COLO668 (cell line): ENCODE measurements around the gene DLGAP1.

Experiments
- DNase-seq: peaks from one replicate; lab custom pipeline; 2025; ENCODE audit not compliant: unreplicated experiment; lab: John Stamatoyannopoulos, UW

The DLGAP1 gene

DNA sequence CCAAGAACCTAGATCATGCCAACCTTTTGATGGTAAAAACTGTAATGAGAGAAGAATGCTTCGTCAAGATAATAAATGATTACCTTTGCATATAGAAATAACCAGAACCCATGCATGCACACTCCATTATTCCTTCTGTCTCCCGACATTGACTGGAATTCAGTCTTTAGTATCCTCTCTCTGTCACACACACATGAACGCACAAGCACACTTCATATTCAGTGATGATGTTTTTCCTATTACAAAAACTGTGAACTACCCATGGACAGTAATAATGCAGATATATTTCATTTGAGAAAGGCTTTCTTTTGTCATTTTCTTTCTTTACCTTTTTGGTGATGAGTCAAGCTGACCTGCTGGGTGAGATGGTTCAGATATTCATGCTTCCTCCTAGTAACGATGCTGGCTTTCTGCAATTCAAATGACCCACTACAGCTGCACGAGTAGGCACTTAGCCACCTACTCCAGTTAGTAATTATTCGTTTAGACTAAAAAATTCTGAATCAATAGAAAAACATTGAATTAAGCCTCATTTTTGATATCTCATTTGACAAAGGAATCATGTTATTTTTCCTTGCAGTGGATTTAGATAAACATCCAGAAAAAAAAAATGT is 623.0 kb downstream of the DLGAP1 start:
- no peak for DNase-seq

DNA sequence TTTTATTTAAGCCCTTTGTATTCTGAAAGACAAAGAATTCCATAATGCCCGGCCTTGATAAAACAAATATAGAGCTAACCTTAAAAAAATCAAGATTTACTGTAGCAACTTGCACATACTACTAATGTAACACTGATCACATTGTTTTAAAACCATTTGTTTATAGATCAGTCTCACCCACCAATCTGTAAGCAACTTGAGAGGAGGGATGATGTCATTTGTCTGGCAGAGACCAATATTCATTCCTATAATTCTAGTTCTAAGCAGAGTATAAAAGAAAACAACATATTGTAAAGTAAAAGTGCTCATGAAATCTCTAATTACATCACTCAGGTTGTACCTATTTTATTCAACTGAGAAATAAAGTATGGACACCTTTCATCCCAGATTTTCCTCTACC is 624.5 kb downstream of the DLGAP1 start:
- no peak for DNase-seq

GRCh38 chr18:3827236-3827845 is 627.8 kb downstream of the DLGAP1 start:
- DNase-seq, result no peak

DNA sequence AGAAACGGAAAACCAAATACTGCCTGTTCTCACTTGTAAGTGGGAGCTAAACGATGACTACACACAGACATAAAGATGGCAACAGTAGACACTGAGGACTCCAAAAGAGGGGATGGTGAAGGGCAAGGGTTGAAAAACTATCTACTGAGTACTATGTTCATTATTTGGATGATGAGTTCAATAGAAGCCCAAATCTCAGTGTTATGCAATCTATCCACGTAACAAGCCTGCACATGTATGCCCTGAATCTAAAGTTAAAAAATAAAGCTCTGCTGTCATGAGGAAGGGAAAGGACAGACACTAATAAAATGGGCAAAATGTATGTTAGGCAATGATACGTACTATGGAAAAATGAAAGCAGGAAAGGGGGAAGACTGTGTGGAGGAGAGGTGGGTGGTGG is 629.1 kb downstream of the DLGAP1 start:
- DNase-seq, result no peak

- DNase-seq, result no peak
Observed at GRCh38 chr18:3824101-3824500, 631.0 kb downstream of the DLGAP1 start.

GRCh38 chr18:3823073-3823472 is 632.0 kb downstream of the DLGAP1 start:
- no peak for DNase-seq

DNA sequence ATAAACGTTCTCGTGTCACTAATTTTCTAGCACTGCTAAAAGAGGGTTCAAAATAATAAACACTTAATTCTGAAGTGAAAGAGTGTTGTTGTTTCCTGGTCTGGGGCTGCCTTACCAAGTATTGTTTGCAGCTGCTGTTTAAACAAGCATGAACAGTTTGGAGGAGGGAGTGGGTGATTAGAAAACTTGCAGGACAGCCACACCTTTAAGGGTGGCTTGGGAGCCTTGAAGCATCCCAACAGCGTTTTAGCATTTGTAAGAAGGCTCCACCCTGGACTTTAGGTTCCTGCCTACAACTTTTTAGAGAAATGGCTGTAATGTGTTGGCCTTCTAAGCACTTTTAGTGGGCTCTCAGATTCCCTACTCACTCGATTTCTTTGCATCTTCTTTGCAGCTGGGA is 633.6 kb downstream of the DLGAP1 start:
- DNase-seq, result no peak

DNA sequence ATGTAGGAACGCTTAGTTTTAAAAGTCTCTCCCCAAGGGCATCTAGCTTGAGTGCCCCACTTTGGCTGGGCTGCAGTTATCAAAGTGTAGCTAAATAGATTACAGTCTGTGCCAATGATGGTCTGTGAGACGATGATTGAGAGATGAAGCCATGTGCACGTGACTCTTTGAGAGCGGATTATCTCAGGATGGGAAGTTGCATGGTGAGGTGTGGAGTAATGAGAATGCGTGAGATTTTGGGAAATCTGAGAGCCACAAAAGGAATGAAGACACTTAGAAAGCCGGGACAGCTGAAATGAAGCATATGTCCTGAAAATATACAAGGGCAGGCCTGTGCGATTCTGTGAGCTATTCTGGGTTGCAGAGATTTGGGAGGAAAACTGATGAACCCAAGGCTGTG is 635.1 kb downstream of the DLGAP1 start:
- no peak for DNase-seq

DNA sequence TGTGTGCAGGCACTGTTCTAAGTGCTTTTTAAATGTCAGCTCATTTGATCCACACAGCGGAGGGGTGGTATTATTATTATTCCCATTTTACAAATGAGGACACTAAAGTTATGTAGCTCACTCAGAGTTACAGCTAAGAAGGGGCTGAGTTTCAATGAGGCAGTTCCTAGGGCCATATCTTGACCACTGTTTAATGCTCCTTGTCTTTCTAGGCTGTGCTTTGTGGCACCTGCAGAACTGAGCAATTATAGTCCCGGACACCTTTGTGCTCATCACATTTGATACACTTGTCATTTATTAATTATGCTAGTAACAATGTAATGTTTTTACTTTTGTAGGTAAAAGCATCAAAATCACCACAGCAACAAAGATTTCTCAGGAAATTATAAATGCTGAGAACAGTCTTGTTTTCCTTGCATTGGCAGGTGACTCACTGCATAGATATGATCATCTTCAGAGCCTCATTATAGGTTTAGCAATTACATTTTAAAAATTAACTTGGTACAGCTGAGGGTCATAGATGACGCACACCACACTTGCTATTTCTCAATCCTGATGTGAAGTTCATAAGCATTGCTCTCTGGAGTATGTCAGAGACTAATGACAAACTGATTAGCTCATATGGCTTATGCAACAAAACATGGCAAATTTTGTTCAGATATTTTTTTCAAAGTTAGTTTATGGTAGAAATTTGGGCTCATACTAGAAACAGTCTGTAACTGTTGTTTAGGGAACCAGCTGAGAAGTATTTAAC is 638.3 kb downstream of the DLGAP1 start:
- DNase-seq, result no peak

DNA sequence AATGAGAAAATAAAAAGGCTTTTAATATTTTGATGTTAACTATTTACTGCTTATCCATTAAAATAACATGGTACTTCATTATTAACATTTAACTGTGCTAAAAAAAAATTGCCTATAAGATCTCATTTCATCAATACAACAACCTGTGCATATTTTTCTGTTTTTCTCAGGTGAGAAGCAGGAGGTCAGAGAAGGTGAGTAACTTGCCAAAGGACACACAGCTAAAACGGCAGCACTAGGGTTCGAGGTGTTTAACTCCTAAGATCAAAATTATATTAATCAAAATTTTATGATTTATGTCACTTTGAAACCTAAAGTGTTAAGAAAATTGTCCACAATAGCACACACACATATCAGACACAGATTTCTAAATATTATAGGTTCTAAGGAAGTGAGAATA is 639.1 kb downstream of the DLGAP1 start:
- no peak for DNase-seq

- no peak for DNase-seq
Observed at GRCh38 chr18:3814816-3815215, 640.3 kb downstream of the DLGAP1 start.

DNA sequence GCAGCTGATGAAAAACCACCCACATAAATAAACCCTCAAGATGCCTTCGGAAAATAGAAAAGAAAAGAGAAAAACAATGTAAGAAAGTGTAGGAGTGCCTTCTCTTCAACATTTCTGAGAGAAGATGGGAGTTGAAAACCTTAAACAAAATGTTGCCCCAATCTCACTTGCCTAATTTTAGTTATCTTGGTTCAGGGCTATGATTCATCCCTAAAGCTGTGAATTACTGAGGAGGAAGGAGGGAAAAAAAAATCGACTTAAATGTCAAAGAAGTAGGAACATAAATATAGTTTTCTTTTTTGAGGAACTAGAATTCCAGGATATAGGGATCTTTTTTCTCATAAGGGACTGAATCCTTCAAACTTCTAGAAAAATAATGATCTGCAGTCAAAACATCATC is 644.8 kb downstream of the DLGAP1 start:
- DNase-seq, result no peak

DNA sequence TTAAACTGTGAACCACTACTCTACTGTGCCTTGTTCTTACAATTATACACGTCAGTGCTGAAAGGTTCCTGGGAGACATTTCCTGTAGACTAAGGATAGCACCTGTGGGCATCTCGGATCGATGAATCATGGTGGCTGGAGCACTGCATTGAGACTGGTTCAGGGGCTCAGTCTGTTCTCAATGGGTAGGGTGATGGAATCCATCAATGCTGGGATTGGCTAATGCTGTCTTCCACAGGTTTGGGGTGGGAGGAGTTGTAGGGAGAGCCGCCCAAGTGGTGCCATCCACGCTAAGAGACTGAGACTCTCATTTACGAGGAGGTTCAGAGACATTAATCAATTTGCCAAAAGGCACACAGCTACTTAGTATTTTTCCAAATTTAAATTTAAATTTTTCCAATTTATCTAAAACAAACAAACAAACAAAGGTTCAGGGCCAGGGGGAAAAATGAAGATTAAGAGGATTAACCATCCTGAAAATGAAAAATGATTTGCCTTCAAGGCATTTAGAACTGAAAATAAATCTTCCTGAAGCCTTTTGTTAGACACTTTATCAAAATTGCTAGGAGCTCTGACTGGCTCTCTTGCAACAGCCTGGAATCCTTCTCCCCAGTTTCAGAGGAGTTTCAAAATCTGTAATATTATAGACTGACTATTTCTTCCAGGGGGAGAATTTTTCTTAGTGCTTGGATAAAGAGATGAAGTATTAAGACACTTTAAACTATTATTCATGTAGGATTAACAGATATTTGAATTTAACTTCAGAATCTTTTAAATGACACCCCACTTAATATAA is 645.9 kb downstream of the DLGAP1 start:
- no peak for DNase-seq

DNA sequence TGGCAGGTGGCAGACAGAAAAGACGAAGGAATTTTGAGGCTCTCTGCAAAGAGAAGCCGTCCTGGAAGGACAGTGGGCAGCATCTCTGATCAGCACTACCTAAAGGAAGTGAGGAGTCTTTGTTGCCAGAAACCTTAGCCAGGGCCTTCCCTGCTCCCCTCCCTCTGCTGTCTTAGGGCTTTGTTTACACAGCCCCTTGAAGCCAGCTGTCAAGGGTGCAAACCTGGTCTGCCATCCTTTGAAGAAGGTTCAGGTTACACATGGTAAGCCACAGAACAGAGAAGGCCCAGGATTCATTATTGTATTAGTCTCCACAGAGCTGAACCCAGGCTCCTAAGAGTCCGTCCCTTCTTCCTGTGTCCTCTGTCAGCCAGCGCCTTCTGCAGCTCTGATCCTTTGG is 648.5 kb downstream of the DLGAP1 start:
- DNase-seq, result peak; percentile 20

DNA sequence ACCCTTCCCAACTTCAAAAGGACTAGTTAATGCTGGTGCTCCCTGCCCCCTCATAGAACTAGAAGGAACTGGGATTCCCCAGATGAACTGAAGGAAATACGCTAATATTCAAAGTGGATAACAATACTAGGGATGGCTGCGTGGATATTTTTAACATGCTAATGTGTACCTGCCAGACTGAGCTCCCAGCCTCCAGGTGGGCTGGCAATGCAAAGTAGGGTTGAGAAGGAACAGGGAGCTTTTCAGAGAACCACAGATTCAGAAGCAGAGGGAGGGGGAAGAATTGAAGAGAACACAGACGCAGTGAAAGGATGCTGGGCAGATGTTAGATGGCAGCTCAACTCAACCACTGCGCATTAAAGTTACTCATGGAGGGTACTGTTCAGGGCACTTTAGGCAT is 650.8 kb downstream of the DLGAP1 start:
- DNase-seq, result no peak

DNA sequence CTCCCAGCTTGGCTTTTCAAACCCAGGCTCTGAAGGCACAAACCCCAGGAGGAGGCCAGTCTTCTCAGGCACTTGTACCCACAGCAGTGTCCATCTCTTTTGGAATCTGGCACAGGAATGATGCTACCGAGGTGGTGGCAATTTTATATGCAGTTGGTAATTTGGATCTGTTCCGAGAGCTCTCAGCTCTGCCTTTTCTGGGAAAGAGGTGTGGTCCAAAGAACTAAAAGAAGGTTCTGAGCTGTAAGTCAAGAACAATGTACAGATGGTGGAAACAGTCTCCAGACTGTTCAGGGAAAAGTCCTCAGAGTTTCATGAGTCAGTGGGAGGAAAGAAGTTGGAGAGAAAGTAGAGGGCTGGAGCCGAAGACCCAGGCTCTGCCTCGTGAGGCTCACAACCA is 651.8 kb downstream of the DLGAP1 start:
- no peak for DNase-seq

GRCh38 chr18:3799515-3799914 is 655.6 kb downstream of the DLGAP1 start:
- no peak for DNase-seq

DNA sequence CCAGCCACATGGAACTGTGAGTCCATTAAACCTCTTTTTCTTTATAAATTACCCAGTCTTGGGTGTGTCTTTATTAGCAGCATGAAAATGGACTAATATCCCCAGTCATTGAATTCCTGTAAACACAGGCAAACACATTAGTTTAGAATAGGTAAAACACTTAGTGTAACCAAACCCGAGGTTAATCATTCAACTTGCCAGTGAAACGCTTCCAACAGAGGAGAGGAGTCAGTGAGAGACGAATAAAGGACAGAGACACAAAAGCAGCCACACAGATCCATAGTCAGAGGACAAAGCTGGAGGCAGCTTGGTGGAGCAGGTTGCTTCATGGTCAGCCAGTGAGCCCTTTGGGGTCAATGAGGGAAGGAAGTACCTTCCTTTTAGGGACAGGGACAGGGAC is 657.1 kb downstream of the DLGAP1 start:
- DNase-seq, result no peak

DNA sequence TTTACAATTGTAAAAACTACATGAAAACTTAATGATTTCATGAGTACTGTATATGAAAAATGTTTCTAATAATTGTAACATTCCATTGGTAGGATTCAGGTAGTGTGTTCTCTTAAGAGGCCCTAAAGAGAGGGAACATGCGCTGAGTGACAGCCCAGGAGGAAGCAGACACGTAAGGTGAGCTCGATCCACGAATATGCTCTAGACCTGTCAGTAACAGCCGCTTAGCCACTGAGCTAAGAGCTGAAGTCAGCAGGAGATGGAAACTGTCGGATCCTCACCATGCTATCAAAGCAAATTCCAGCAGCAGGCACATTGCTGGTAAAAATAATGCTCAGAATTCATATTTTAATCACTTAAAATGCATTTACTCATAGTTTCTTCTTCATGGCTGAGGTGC is 658.7 kb downstream of the DLGAP1 start:
- DNase-seq, result no peak

GRCh38 chr18:3794537-3795348 is 660.4 kb downstream of the DLGAP1 start:
- no peak for DNase-seq

GRCh38 chr18:3793545-3793944 is 661.6 kb downstream of the DLGAP1 start:
- no peak for DNase-seq
